ENCODE measurements around the gene OR56A5.

OR56A5 gene

DNA sequence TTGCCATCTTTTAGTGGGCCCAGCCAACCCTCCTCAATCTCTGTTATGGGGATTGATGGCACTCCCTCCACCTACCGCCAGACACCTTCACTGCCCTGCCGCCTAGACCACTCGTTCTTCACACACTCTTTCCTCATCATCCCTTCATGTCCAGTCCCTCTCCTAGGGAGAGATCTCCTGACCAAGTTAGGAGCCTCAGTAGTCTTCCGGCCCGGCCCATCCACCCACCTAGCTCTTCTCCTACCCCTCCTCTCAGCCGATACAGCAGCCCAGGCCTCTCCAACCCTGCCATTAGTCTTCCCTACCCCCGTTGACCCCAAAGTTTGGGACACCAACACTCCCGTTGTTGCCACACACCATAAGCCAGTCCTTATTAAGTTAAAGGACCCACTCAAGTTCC lies 37.2 kb downstream of the OR56A5 start:
- DNase-seq, result no peak

DNA sequence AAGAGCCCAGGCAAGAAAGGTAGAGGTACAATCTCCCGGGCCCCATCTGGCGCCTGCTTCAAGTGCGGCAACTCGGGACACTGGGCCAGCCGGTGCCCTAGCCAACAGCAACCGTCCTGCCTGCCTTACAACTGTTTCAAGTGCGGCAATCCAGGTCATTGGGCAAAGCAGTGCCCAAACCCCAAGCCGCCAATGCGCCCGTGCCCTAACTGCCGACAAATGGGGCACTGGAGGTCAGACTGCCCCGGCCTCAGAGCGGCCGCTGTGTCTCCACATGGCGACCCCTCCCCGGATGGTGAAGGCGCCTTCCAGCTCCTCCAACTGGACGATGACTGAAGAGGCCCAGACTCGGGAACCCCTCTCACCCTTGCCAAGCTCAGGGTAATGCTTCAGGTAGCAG lies 37.7 kb downstream of the OR56A5 start:
- no peak for DNase-seq

DNA sequence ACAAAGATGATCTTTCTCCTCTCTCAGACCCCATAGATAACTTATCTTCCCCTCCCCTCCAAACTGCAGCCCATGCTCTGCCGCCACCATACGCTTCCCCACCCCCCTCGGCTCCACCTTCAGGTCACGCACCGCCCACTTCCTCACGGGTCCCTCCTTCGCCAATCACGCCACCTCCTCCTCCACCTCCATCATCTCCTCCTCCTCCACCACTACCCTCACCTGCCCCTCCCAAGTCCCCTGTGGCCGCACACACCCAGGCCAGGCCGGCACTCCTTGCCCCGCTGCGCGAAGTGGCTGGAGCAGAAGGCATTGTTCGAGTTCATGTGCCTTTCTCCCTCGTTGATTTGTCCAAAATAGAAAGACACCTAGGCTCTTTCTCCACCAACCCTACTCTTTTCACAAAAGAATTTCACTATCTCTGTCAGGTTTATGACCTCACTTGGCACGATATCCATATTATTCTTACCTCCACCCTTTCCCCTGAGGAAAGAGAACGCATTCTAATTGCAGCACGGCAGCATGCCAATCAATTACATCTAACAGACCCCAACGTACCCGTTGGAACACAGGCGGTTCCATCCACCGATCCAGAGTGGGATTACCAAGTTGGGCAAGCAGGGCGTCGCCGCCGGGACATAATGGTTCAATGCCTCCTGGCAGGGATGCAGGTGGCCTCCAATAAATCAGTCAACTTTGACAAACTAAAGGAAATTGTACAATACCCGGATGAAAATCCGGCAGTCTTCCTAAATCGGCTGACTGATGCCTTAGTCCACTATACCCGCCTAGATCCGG lies 38.5 kb downstream of the OR56A5 start:
- no peak for DNase-seq

DNA sequence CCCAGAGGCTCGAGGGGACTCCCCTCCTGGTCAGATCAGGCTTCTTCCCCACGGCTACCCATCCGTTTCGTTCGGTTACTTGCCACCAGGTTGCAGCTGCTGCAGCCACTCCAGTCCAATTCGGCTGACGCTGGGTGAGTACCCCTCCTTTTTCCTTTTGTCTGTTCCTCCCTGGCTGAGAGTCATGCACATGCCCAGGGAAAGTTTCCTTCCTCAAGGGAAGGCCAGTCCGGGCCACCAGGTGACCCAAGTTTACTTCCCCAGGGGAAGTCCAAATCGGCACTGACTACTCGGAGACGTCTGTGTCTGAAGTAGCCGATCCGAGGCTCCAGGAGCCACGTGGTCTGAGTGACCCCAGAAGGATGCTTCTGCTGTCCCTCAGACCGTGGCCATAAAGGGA lies 39.5 kb downstream of the OR56A5 start:
- DNase-seq, result no peak

DNA sequence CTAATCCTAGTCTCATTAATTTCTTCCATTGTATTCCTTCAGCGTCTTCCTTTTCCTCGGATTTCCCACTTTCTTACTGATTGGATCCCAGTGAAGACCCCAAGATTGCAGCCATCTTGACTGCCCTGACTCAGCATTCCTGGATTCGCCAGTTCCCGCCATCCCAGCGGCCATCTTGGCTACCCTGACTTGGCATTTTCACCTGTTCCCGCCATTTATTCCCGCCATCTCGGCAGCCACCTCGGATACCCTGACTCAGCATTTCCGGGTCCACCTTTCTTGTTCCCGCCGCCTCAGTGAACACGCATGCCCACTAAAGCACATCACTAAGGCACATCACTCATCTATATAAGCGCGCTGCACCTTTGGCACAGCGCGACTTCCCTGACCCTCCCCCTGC lies 40.0 kb downstream of the OR56A5 start:
- DNase-seq, result no peak

DNA sequence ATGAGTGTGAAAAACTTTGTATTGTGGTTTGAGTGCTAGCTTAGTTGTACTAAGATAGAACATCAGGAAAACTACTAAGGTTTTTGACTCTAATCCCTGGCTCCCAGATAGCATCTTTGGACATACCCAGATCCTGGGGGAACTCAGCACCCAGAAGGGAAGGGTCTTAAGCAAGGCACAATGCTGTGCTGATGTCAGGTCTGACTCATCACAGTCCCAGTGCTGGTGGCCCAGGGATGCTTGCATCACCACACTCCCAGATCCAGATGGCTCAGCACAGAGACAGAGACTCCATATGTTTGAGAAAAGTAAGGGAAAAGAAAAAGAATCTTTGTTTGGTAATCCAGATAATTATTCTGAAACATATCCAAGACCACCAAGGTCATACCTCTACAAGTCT lies 44.5 kb downstream of the OR56A5 start:
- no peak for DNase-seq

DNA sequence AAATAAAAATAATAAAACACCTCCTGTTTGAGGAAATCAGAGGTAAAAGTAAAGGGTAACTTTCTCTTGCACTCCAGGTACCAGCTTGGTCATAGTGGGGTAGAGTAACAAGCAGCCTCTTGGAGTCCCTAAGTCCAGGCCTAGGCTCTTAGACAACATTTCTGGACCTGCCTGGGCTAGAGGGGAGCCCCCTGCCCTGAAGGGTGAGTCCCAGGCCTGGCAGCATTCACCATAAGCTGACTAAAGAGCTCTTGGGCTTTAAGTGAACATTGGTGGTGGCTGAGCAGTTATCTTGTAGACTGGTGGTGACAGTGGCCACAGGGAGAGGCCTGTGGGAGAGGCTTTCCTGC lies 44.9 kb downstream of the OR56A5 start:
- no peak for DNase-seq

DNA sequence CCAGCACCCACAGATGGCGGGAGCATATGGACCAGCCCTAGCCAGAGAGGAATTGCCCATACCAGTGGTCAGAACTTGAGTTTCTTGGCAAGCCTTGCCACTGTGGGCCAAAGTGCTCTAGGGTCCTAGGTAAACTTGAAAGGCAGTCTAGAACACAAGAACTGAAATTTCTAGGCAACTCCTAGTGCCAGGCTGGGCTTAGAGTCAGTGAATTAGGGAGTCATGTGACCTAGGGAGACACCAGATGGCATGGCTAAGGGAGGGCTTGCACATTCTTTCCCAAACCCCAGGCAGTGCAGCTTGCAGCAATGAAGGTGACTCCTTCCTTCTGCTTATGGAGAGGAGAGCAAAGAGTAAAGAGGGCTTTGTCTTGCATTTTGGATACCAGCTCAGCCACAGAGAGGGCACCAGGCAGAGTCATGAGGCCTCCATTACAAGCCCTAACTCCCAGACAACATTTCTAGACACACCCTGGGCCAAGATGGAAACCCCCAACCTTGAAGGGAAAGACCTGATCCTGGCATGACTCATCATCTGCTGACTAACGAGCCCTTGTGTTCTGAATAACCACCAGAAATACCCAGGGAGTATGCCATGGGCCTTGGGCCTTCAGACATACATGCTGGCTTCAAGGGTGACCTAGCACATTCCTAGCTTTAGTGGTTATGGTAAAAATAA lies 45.4 kb downstream of the OR56A5 start:
- no peak for DNase-seq
